Lung (tissue), 12 donors: ENCODE data around the gene CDKL2. TPM values are rescaled to one million over a fixed set of nuclear protein-coding genes. Genes with fewer than 3 reads are reported as not detected.

Experiments used
- ATAC-seq: fragments of 200-7000 bp; cut with Tn5 transposase; one replicate; pipeline ENCODE4 v1.9.1; 2020; ENCODE audit warnings: moderate number of reproducible peaks; ENCODE audit not compliant: insufficient read depth, low FRiP score
- DNase-seq, 3 donors: peaks; one replicate each; pipeline ENCODE4 v3.0.0-alpha.2; 2013 to 2017
- H3K27ac ChIP-seq, 2 donors: one replicate each; pipeline ENCODE4 v1.5.1; 2013; ENCODE audit warnings: mild to moderate bottlenecking in 2 of 2, moderate library complexity in 2 of 2, control low read depth in 1 of 2, inconsistent platforms in 1 of 2, low read depth in 1 of 2, low read length in 1 of 2
- H3K27me3 ChIP-seq, 3 donors: one replicate each; pipeline ENCODE4 v1.5.1; 2013; ENCODE audit warnings: low read length in 2 of 3; ENCODE audit not compliant: control insufficient read depth in 3 of 3, insufficient read depth in 3 of 3
- H3K36me3 ChIP-seq, 4 donors: one replicate each; pipeline ENCODE4 v1.5.1; 2013; ENCODE audit warnings: low read length in 4 of 4, mild to moderate bottlenecking in 1 of 4, moderate library complexity in 1 of 4; ENCODE audit not compliant: control insufficient read depth in 4 of 4, insufficient read depth in 4 of 4
- H3K4me1 ChIP-seq, 5 donors: one replicate each; pipeline ENCODE4 v1.5.1; 2013; ENCODE audit warnings: low read length in 5 of 5, mild to moderate bottlenecking in 2 of 5, moderate library complexity in 1 of 5; ENCODE audit not compliant: control insufficient read depth in 5 of 5, insufficient read depth in 5 of 5
- H3K4me3 ChIP-seq: one replicate; pipeline ENCODE4 v1.5.1; 2013; ENCODE audit warnings: mild to moderate bottlenecking, control low read depth, moderate library complexity
- H3K9ac ChIP-seq, 2 donors: one replicate each; pipeline ENCODE4 v1.5.1; 2013; ENCODE audit warnings: low read length in 2 of 2, control low read depth in 1 of 2; ENCODE audit not compliant: insufficient read depth in 1 of 2
- H3K9me3 ChIP-seq, 4 donors: one replicate each; pipeline ENCODE4 v1.5.1; 2013; ENCODE audit warnings: low read length in 3 of 4, mild to moderate bottlenecking in 1 of 4, moderate library complexity in 1 of 4; ENCODE audit not compliant: control insufficient read depth in 4 of 4, insufficient read depth in 3 of 4
- CTCF ChIP-seq: IDR thresholded peaks from 2 replicates; pipeline ENCODE4 v1.5.1; 2012; ENCODE audit warnings: mild to moderate bottlenecking; ENCODE audit errors: control extremely low read depth, extremely low read depth
- WGBS, 2 donors: extraction: QIAGEN DNeasy Blood & Tissue Kit; methylation state at CpG; one replicate each; pipeline ENCODE4 v1.1.7; 2013; 5-methylcytosine and 5-hydroxymethylcytosine counted together
- polyA plus RNA-seq, 2 donors: library from polyadenylated mRNA; stranded (reverse); fragments of 200-250 nt; gene quantifications; one replicate each; pipeline ENCODE4 v1.2.1, GENCODE V29; 2013
- total RNA-seq, 2 donors: library from RNA; depleted of rRNA in 1 of 2; stranded (reverse); fragments of >200 nt in 1 of 2; gene quantifications; one replicate each; pipeline ENCODE4 v1.2.1, GENCODE V29; 2014 to 2021
- donor health status: control.
- donor health status: control.
- donor health status: Bipolar disorder and iron deficiency.
- donor health status: healthy.
- donor health status: DM: yes; HTN: yes; CAD: no.

CDKL2 gene
- total and polyA plus RNA-seq, 4 donors: 2.7 to 16.3 (median 9.6) TPM

- DNase-seq (no peak), ATAC-seq (no peak)
These were observed 29.2 kb upstream of the CDKL2 start for GRCh38 chr4:75659512-75660031.

GRCh38 chr4:75658876-75659275, 28.5 kb upstream of the CDKL2 start:
- peaks cover 0 to 3% (median 0%) of the 10 kb centered on the region in 5 donors for H3K4me1 ChIP-seq
- ATAC-seq (no peak), DNase-seq (no peak)
- no peak for TF ChIP-seq CTCF
- H3K36me3 ChIP-seq: peaks cover 4 to 35% (median 20%) of the 10 kb centered on the region in 4 donors
- no peak overlapping the region for H3K27ac ChIP-seq
- no peak overlapping the region for H3K9ac ChIP-seq
- H3K4me3 ChIP-seq: no peak overlapping the region
- no peaks in the 10 kb centered on the region for H3K27me3 ChIP-seq
- no peaks in the 10 kb centered on the region for H3K9me3 ChIP-seq
- WGBS, 2 donors: 76 to 88% methylated on average over 4 of the region's 4 CpGs

More at GRCh38 chr4:75659512-75660031, 29.2 kb upstream of the CDKL2 start:
- H3K27ac ChIP-seq: no peak overlapping the region
- H3K27me3 ChIP-seq: no peaks in the 10 kb centered on the region
- H3K9ac ChIP-seq: no peak overlapping the region
- H3K9me3 ChIP-seq: no peaks in the 10 kb centered on the region
- peaks cover 4 to 29% (median 17%) of the 10 kb centered on the region in 4 donors for H3K36me3 ChIP-seq
- WGBS, 2 donors: 62 to 84% methylated on average over 1 of the region's 1 CpG
- peaks cover 0 to 3% (median 0%) of the 10 kb centered on the region in 5 donors for H3K4me1 ChIP-seq
- H3K4me3 ChIP-seq: no peak overlapping the region
- TF ChIP-seq CTCF: no peak

- Histone ChIP-seq H3K36me3 (peaks cover 1 to 37% (median 20%) of the 10 kb centered on the region in 4 donors), H3K27ac (no peak overlapping the region), H3K9me3 (no peaks in the 10 kb centered on the region), H3K27me3 (no peaks in the 10 kb centered on the region), H3K4me1 (peaks cover 0 to 3% (median 0%) of the 10 kb centered on the region in 5 donors), H3K9ac (no peak overlapping the region), H3K4me3 (no peak overlapping the region)
- no peak for DNase-seq
- ATAC-seq: no peak
- WGBS, 2 donors: 80 to 82% methylated on average over 2 of the region's 2 CpGs
- no peak for TF ChIP-seq CTCF
These were observed 25.2 kb upstream of the CDKL2 start for GRCh38 chr4:75655562-75655961.

- ATAC-seq (no peak), DNase-seq (no peak)
- Histone ChIP-seq H3K27ac (no peak overlapping the region), H3K9me3 (no peaks in the 10 kb centered on the region), H3K4me3 (no peak overlapping the region), H3K4me1 (peaks cover 0 to 3% (median 0%) of the 10 kb centered on the region in 5 donors), H3K36me3 (peaks cover 1 to 34% (median 19%) of the 10 kb centered on the region in 4 donors), H3K27me3 (no peaks in the 10 kb centered on the region), H3K9ac (no peak overlapping the region)
- WGBS, 2 donors: 66 to 88% methylated on average over 1 of the region's 1 CpG
- no peak for TF ChIP-seq CTCF
These were observed 24.6 kb upstream of the CDKL2 start for GRCh38 chr4:75654905-75655304.
